Stomach (tissue), 9 donors: ENCODE results near the gene PPIL6. TPM values are rescaled to one million over a fixed set of nuclear protein-coding genes. Genes with fewer than 3 reads are reported as not detected.

Experiments
- DNase-seq, 2 donors: peaks; one replicate each; pipeline versions ENCODE4 v3.0.0 to v3.0.0-alpha.2; 2013 to 2019
- H3K27ac ChIP-seq, 5 donors: fragments of 200-600 bp in 4 of 5; sonication (generic) in 4 of 5; one replicate each; pipeline ENCODE4 v1.5.1; 2013 to 2019; ENCODE audit warnings: mild to moderate bottlenecking in 1 of 5, moderate library complexity in 1 of 5
- H3K27me3 ChIP-seq, 3 donors: fragments of 200-600 bp; sonication (generic); one replicate each; pipeline ENCODE4 v1.5.1; 2017 to 2019; ENCODE audit warnings: mixed run types in 1 of 3
- H3K36me3 ChIP-seq, 4 donors: fragments of 200-600 bp; sonication (generic); 1 replicate in 3 of 4; 2 replicates in 1 of 4; pipeline ENCODE4 v1.5.1; 2016 to 2019
- H3K4me1 ChIP-seq, 4 donors: fragments of 200-600 bp; sonication (generic); one replicate each; pipeline ENCODE4 v1.5.1; 2016 to 2019
- H3K4me3 ChIP-seq, 4 donors: fragments of 200-600 bp; sonication (generic) in 3 of 4; one replicate each; pipeline ENCODE4 v1.5.1; 2016 to 2019; ENCODE audit warnings: mild to moderate bottlenecking in 1 of 4
- H3K9me3 ChIP-seq, 4 donors: fragments of 200-600 bp; sonication (generic); one replicate each; pipeline ENCODE4 v1.5.1; 2016 to 2019
- EP300 ChIP-seq: sonication (generic); formaldehyde crosslinking; IDR thresholded peaks from one replicate; pipeline ENCODE4 v1.6.1; 2017; ENCODE audit warnings: antibody characterized with exemption
- POLR2A ChIP-seq, 4 donors: fragments of 450-650 bp; IDR thresholded peaks; one replicate each; pipeline ENCODE4 v1.6.1; 2016; ENCODE audit warnings: antibody characterized with exemption in 4 of 4, control low read depth in 2 of 4, mild to moderate bottlenecking in 1 of 4, moderate library complexity in 1 of 4
- POLR2AphosphoS5 ChIP-seq, 3 donors: sonication (generic); formaldehyde crosslinking; IDR thresholded peaks; one replicate each; pipeline ENCODE4 v1.6.1; 2016; ENCODE audit warnings: antibody characterized with exemption in 3 of 3
- WGBS, 5 donors: extraction: QIAGEN DNeasy Blood & Tissue Kit in 3 of 5; methylation state at CpG; one replicate each; pipeline versions ENCODE4 v1.1.5 to v1.1.7; 2013 to 2018; 5-methylcytosine and 5-hydroxymethylcytosine counted together
- intact Hi-C: fragments of 100-400 bp; cut with DNase I; formaldehyde crosslinking; loops from one replicate; pipeline ENCODE4 v1.15.1; 2023; ENCODE audit warnings: low total_unique reads
- polyA plus RNA-seq, 3 donors: library from polyadenylated mRNA; stranded (reverse); fragments of 200-250 nt; gene quantifications; one replicate each; pipeline ENCODE4 v1.2.3, GENCODE V29; 2013
- total RNA-seq, 5 donors: library from RNA; depleted of rRNA; stranded (reverse); fragments of >200 nt; gene quantifications; one replicate each; pipeline versions ENCODE4 v1.1.0 to v1.2.3, GENCODE V29; 2014 to 2016
- TF ChIP-seq, protein P1 (sequence below), 7 experiments: fragments of 450-650 bp in 4 of 7; fragments of 200-600 bp in 3 of 7; sonication (generic) in 3 of 7; IDR thresholded peaks; one replicate each; pipeline ENCODE4 v1.5.1; 2016 to 2019; ENCODE audit warnings: antibody characterized with exemption in 7 of 7, control low read depth in 2 of 7, mild to moderate bottlenecking in 1 of 7
- donor health status: healthy with polysubstance abuse.
- donor health status: Bipolar disorder and iron deficiency.
- donor health status: healthy.

The PPIL6 gene
- total and polyA plus RNA-seq, 8 donors = 1.0 to 8.6 (median 3.0) TPM; not detected in 2

- intact Hi-C loops = no loop called here
- whole genome bisulfite sequencing, 5 donors = 65 to 81% (median 75%) methylated on average over 6 of the region's 6 CpGs
- no peak for DNase-seq
- TF ChIP-seq POLR2AphosphoS5 (IDR thresholded peaks at IDR 0.05) (no peak), EP300 (no peak), POLR2A (IDR thresholded peaks at IDR 0.05) (no peak)
- TF ChIP-seq, protein P1, sequence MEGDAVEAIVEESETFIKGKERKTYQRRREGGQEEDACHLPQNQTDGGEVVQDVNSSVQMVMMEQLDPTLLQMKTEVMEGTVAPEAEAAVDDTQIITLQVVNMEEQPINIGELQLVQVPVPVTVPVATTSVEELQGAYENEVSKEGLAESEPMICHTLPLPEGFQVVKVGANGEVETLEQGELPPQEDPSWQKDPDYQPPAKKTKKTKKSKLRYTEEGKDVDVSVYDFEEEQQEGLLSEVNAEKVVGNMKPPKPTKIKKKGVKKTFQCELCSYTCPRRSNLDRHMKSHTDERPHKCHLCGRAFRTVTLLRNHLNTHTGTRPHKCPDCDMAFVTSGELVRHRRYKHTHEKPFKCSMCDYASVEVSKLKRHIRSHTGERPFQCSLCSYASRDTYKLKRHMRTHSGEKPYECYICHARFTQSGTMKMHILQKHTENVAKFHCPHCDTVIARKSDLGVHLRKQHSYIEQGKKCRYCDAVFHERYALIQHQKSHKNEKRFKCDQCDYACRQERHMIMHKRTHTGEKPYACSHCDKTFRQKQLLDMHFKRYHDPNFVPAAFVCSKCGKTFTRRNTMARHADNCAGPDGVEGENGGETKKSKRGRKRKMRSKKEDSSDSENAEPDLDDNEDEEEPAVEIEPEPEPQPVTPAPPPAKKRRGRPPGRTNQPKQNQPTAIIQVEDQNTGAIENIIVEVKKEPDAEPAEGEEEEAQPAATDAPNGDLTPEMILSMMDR (IDR thresholded peaks at IDR 0.05) = no peak
- Histone ChIP-seq H3K4me1 (peaks cover 37 to 76% (median 41%) of the 10 kb centered on the region in 4 donors), H3K36me3 (peaks cover 1 to 22% (median 18%) of the 10 kb centered on the region in 4 donors), H3K27ac (peak overlapping the region; percentile 85 to 92 (median 88)), H3K9me3 (no peaks in the 10 kb centered on the region), H3K27me3 (no peaks in the 10 kb centered on the region), H3K4me3 (peak overlapping the region in 1 of 4 donors; percentile 65)
Measured at GRCh38 chr6:109457562-109457996, 17.2 kb upstream of the PPIL6 start.

- Histone ChIP-seq H3K4me3 (peak overlapping the region; percentile 65 to 71 (median 66)), H3K36me3 (peaks cover 2 to 21% (median 18%) of the 10 kb centered on the region in 4 donors), H3K9me3 (no peaks in the 10 kb centered on the region), H3K4me1 (peaks cover 37 to 76% (median 41%) of the 10 kb centered on the region in 4 donors), H3K27ac (peak overlapping the region; percentile 85 to 92 (median 88)), H3K27me3 (no peaks in the 10 kb centered on the region)
- WGBS, 5 donors = 25 to 43% (median 38%) methylated on average over 16 of the region's 16 CpGs
- intact Hi-C loops = no loop called here
- peak; percentile 70 to 78 for DNase-seq
- TF ChIP-seq, protein P1 (IDR thresholded peaks at IDR 0.05) = no peak
- TF ChIP-seq EP300 = no peak
- TF ChIP-seq POLR2AphosphoS5 (IDR thresholded peaks at IDR 0.05) = peak in 2 of 3 donors; percentile 80 to 87
Measured at GRCh38 chr6:109456710-109457561, 16.5 kb upstream of the PPIL6 start.

- DNase-seq = peak in 1 of 2 donors; percentile 44
- peak overlapping the region; percentile 85 to 92 (median 88) for H3K27ac ChIP-seq
- TF ChIP-seq EP300 = no peak
- TF ChIP-seq, protein P1 (IDR thresholded peaks at IDR 0.05) = no peak
- no peak for TF ChIP-seq POLR2A (IDR thresholded peaks at IDR 0.05)
- TF ChIP-seq POLR2AphosphoS5 (IDR thresholded peaks at IDR 0.05) = peak in 1 of 3 donors; percentile 10
- peak overlapping the region; percentile 65 to 71 (median 66) for H3K4me3 ChIP-seq
- 6 to 15% (median 9%) methylated on average over 23 to 38 of the region's 38 CpGs for WGBS, 5 donors
- intact Hi-C loops = no loop called here
- H3K27me3 ChIP-seq = no peaks in the 10 kb centered on the region
- H3K4me1 ChIP-seq = peaks cover 37 to 76% (median 41%) of the 10 kb centered on the region in 4 donors
- H3K9me3 ChIP-seq = no peaks in the 10 kb centered on the region
- peaks cover 10 to 23% (median 20%) of the 10 kb centered on the region in 4 donors for H3K36me3 ChIP-seq
Measured at GRCh38 chr6:109456111-109456583, 15.7 kb upstream of the PPIL6 start.

DNA sequence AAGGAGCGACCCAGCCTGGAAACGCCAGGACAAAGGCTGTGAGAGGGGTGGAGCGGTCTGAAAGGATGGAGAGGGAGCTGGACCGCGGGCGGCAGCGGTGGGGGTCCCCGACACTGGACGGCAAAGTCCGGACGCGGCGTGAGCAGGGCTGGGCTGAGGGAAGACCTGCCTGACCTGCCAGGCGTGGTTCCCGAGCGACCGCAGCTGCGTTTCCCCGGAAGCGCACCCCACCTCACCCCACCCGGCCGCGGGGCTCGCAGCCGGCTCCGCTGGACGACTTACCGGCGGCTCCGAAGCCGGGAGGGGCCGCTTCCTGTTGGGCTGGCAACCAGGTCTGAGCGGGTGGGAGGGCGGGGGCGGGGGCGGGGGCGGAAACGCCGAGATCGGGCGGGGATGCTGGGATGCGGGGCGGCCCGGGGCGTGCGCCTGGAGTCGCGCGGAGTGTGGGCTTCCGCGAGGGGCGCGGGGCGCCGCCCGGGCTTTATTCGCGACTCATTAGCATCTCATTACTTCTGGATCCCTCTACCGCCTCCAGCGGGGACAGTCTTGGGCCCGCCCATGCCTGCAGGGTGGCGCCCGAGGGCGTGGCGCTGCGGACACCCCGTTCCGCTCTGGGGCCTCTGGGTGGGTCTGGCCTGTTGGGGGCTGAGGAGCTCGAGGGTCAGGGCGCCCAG lies 15.1 kb upstream of the PPIL6 start, which contains the start of gene MICAL1:
Gene MICAL1, minus strand, starts transcription at position 336 of the 674 bp plus-strand sequence. CDS start 1,576 bp downstream, outside the sequence.
- peaks cover 10 to 23% (median 16%) of the 10 kb centered on the region in 4 donors for H3K36me3 ChIP-seq
- peak within 1 kb of the TSS; percentile 65 to 71 (median 66) for H3K4me3 ChIP-seq
- H3K27ac ChIP-seq = peak within 1 kb of the TSS; percentile 85 to 92 (median 88)
- DNase-seq = peak; percentile 82 to 92
- 0 to 2% (median 1%) methylated on average over 26 to 70 of the region's 70 CpGs for WGBS, 5 donors
- intact Hi-C loops = no loop called here
- H3K9me3 ChIP-seq = no peaks in the 10 kb centered on the region
- no peaks in the 10 kb centered on the region for H3K27me3 ChIP-seq
- TF ChIP-seq, protein P1 (IDR thresholded peaks at IDR 0.05) = peak in 3 of 7 experiments; percentile 26 to 45 (median 35)
- no peak for TF ChIP-seq EP300
- TF ChIP-seq POLR2AphosphoS5 (IDR thresholded peaks at IDR 0.05) = peak in 2 of 3 donors; percentile 60 to 66
- H3K4me1 ChIP-seq = peaks cover 33 to 71% (median 39%) of the 10 kb centered on the region in 4 donors
